Measurements from ENCODE around the gene ELF2. TPM values are rescaled to one million over a fixed set of nuclear protein-coding genes. Genes with fewer than 3 reads are reported as not detected.
"Not testable (repeated sequence)": the region's sequence is repeated elsewhere in the genome, so short reads cannot be mapped to it uniquely, and the experiment has no call there.

The ELF2 gene
- total RNA-seq, 4 donors from 2014 or later: 39.0 to 89.5 (median 48.7) TPM

GRCh38 chr4:139126898-139127297 is 50.1 kb downstream of the ELF2 start:
- ATAC-seq (ENCODE audit: low FRiP score) (no peak), DNase-seq (ENCODE audit: low spot score) (no peak)
- no peak for TF ChIP-seq CTCF (IDR thresholded peaks at IDR 0.05)

- DNase-seq (ENCODE audit: low spot score) (no peak), ATAC-seq (ENCODE audit: low FRiP score) (no peak)
- TF ChIP-seq CTCF (IDR thresholded peaks at IDR 0.05): no peak
Observed at GRCh38 chr4:139123910-139124309, 53.1 kb downstream of the ELF2 start.

GRCh38 chr4:139118365-139118764 is 58.7 kb downstream of the ELF2 start:
- DNase-seq (ENCODE audit: low spot score) (no peak), ATAC-seq (ENCODE audit: low FRiP score) (no peak)
- TF ChIP-seq CTCF (IDR thresholded peaks at IDR 0.05): no peak

- DNase-seq (ENCODE audit: low spot score) (no peak), ATAC-seq (ENCODE audit: low FRiP score) (no peak)
- no peak for TF ChIP-seq CTCF (IDR thresholded peaks at IDR 0.05)
Observed at GRCh38 chr4:139115226-139115625, 61.8 kb downstream of the ELF2 start.

- not testable (repeated sequence) for ATAC-seq (ENCODE audit: low FRiP score); DNase-seq (ENCODE audit: low spot score)
Observed at GRCh38 chr4:139114795-139115194, 62.2 kb downstream of the ELF2 start.

- no peak for ATAC-seq (ENCODE audit: low FRiP score)
- DNase-seq (ENCODE audit: low spot score): no peak
- TF ChIP-seq CTCF (IDR thresholded peaks at IDR 0.05): no peak
Observed at GRCh38 chr4:139112650-139113049, 64.4 kb downstream of the ELF2 start.

GRCh38 chr4:139108567-139109128 is 68.4 kb downstream of the ELF2 start:
- no peak for TF ChIP-seq CTCF (IDR thresholded peaks at IDR 0.05)

More at GRCh38 chr4:139108567-139109128, 68.4 kb downstream of the ELF2 start:
- DNase-seq (ENCODE audit: low spot score) (no peak), ATAC-seq (ENCODE audit: low FRiP score) (no peak)

Data from omental fat pad (tissue), 4 donors.